Fibroblast of lung (primary cell): ENCODE measurements around the gene ENDOD1.

Experiments used
- CTCF ChIP-seq, 2 donors: IDR thresholded peaks in 1 of 2; conservative IDR thresholded peaks in 1 of 2; 1 replicate in 1 of 2; 2 replicates in 1 of 2; pipeline ENCODE4 v1.5.1; 2011 to 2012; ENCODE audit warnings: low read length in 2 of 2, control low read depth in 1 of 2, inconsistent platforms in 1 of 2, low read depth in 1 of 2, mild to moderate bottlenecking in 1 of 2
- EZH2 ChIP-seq: IDR thresholded peaks from 2 replicates; pipeline ENCODE4 v1.5.1; 2012; ENCODE audit warnings: low read length, control low read depth, mild to moderate bottlenecking; ENCODE audit errors: missing control alignments

GRCh38 chr11:95165638-95166037 lies 76.0 kb downstream of the ENDOD1 start:
- TF ChIP-seq CTCF (conservative IDR thresholded peaks at IDR 0.05 in 1 of 2, IDR thresholded peaks at IDR 0.05 in 1 of 2; ENCODE audit: low read depth in 1 of 2, low read length in 2 of 2): no peak
- TF ChIP-seq EZH2: no peak
